Endodermal cell (in vitro differentiated cells): ENCODE data around the gene CDC42EP2. TPM values are rescaled to one million over a fixed set of nuclear protein-coding genes. Genes with fewer than 3 reads are reported as not detected.

Source experiments
- DNase-seq: peaks from one replicate; pipeline ENCODE4 v3.0.0-alpha.2; 2017
- H3K27ac ChIP-seq: 2 replicates; pipeline ENCODE4 v1.5.1; 2013; ENCODE audit warnings: mild to moderate bottlenecking, low read depth, low read length, moderate library complexity
- H3K27me3 ChIP-seq: 2 replicates; pipeline ENCODE4 v1.6.1; 2013; ENCODE audit warnings: mild to moderate bottlenecking, low read length, moderate library complexity; ENCODE audit not compliant: insufficient read depth, control insufficient read depth, poor library complexity, severe bottlenecking
- H3K36me3 ChIP-seq: 2 replicates; pipeline ENCODE4 v1.7.0; 2013; ENCODE audit warnings: mild to moderate bottlenecking, low read length, moderate library complexity; ENCODE audit not compliant: control insufficient read depth, insufficient read depth
- H3K4me1 ChIP-seq: one replicate; pipeline ENCODE4 v1.7.0; 2013; ENCODE audit warnings: low read length; ENCODE audit not compliant: control insufficient read depth, insufficient read depth
- H3K4me3 ChIP-seq: 2 replicates; pipeline ENCODE4 v1.5.1; 2013; ENCODE audit warnings: mild to moderate bottlenecking, low read length, moderate library complexity
- H3K9ac ChIP-seq: 2 replicates; pipeline ENCODE4 v1.6.1; 2013; ENCODE audit warnings: mild to moderate bottlenecking, low read length, moderate library complexity; ENCODE audit not compliant: poor library complexity, severe bottlenecking; ENCODE audit errors: extremely low read depth
- H3K9me3 ChIP-seq: 2 replicates; pipeline ENCODE4 v1.6.1; 2013; ENCODE audit warnings: mild to moderate bottlenecking, low read length, moderate library complexity; ENCODE audit not compliant: control insufficient read depth
- H3K27ac Mint-ChIP-seq: 2 replicates; pipeline ENCODE4 v1.8.0; 2020; ENCODE audit warnings: mixed read lengths
- H3K27me3 Mint-ChIP-seq: 2 replicates; pipeline ENCODE4 v1.8.0; 2021; ENCODE audit warnings: mild to moderate bottlenecking, mixed read lengths; ENCODE audit not compliant: insufficient read depth
- H3K36me3 Mint-ChIP-seq: 2 replicates; pipeline ENCODE4 v1.8.0; 2020; ENCODE audit warnings: low read depth, mixed read lengths
- H3K4me1 Mint-ChIP-seq: 2 replicates; pipeline ENCODE4 v1.8.0; 2020; ENCODE audit warnings: mixed read lengths
- H3K4me3 Mint-ChIP-seq: 2 replicates; pipeline ENCODE4 v1.8.0; 2020; ENCODE audit warnings: mild to moderate bottlenecking, moderate library complexity, mixed read lengths
- H3K9me3 Mint-ChIP-seq: 2 replicates; pipeline ENCODE4 v1.8.0; 2020; ENCODE audit warnings: mild to moderate bottlenecking, mixed read lengths
- WGBS, 2 experiments: methylation state at CpG; one replicate each; pipeline versions ENCODE4 v1.1.5 to v1.1.7; 2013; ENCODE audit warnings: missing lambda C conversion rate in 2 of 2, mixed read lengths in 1 of 2; ENCODE audit not compliant: insufficient coverage in 1 of 2, insufficient read length in 1 of 2; 5-methylcytosine and 5-hydroxymethylcytosine counted together
- total RNA-seq, 2 donors: library from RNA; stranded (reverse); fragmentation: NEBNext Ultra II Directional in 1 of 2; extraction: Animal tissue kit (Norgen Biotek cat#: 25700) in 1 of 2; gene quantifications; 2 replicates in 1 of 2; 3 replicates in 1 of 2; pipeline ENCODE4 v1.2.1, GENCODE V29; 2021
- TF ChIP-seq, protein P1 (sequence below): fragments of 200-600 bp; sonication (generic); conservative IDR thresholded peaks from 2 replicates; pipeline ENCODE4 v1.5.0; 2021; ENCODE audit warnings: antibody characterized with exemption, mild to moderate bottlenecking

CDC42EP2 gene
- total RNA-seq, 2 donors from 2014 or later, result 5.9 to 6.9 TPM

GRCh38 chr11:65321076-65321475 is 6.4 kb downstream of the CDC42EP2 start:
- 92 to 96% methylated on average over 2 to 15 of the region's 15 CpGs for WGBS, 2 experiments
- no peaks in the 10 kb centered on the region for H3K9me3 Mint-ChIP-seq

DNA sequence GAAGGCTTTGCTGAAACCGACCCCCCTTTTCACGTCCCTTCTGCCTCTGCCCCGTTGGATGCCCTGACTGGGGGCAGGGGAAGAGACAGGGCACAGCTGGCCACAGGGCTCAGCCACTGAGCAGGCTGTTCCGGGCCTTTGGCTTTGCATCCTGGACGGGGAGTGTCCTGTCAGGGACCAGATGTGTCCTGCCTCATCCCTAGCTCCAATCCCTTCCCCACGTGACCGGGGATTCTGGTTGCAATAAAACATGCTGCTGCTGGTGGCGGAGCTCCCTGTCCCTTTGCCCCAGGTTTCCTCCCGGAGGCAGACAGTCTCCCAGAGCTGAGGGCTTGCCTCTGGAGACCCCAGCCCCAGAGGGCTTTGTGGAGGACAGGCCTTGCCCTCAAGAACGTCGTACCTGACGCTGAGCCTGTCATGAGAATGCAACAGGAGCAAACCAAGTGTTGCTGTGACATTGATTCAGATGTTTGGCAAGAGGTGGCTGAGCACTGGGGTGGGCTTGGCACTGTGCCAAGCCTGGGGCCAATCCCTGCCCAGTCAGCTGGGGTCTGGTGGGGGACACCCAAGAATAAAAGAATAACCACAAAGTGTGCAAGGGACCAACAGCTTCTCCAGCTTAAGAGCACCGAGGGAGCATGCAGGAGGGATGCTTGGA is 7.3 kb downstream of the CDC42EP2 start:
- H3K9me3 Mint-ChIP-seq, result no peaks in the 10 kb centered on the region
- H3K4me3 ChIP-seq, result no peak overlapping the region
- TF ChIP-seq, protein P1, sequence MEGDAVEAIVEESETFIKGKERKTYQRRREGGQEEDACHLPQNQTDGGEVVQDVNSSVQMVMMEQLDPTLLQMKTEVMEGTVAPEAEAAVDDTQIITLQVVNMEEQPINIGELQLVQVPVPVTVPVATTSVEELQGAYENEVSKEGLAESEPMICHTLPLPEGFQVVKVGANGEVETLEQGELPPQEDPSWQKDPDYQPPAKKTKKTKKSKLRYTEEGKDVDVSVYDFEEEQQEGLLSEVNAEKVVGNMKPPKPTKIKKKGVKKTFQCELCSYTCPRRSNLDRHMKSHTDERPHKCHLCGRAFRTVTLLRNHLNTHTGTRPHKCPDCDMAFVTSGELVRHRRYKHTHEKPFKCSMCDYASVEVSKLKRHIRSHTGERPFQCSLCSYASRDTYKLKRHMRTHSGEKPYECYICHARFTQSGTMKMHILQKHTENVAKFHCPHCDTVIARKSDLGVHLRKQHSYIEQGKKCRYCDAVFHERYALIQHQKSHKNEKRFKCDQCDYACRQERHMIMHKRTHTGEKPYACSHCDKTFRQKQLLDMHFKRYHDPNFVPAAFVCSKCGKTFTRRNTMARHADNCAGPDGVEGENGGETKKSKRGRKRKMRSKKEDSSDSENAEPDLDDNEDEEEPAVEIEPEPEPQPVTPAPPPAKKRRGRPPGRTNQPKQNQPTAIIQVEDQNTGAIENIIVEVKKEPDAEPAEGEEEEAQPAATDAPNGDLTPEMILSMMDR, result no peak
- no peak for DNase-seq
- H3K4me3 Mint-ChIP-seq, result no peak overlapping the region
- H3K36me3 Mint-ChIP-seq, result peaks cover 17% of the 10 kb centered on the region
- H3K9me3 ChIP-seq, result no peaks in the 10 kb centered on the region
- H3K27ac ChIP-seq, result no peak overlapping the region
- H3K4me1 ChIP-seq, result peaks cover 2% of the 10 kb centered on the region
- H3K9ac ChIP-seq, result no peak overlapping the region
- no peaks in the 10 kb centered on the region for H3K27me3 ChIP-seq
- H3K27me3 Mint-ChIP-seq, result no peaks in the 10 kb centered on the region
- peaks cover 8% of the 10 kb centered on the region for H3K36me3 ChIP-seq
- H3K4me1 Mint-ChIP-seq, result peaks cover under 1% of the 10 kb centered on the region
- WGBS, 2 experiments, result 93 to 95% methylated on average over 6 to 13 of the region's 13 CpGs
- no peak overlapping the region for H3K27ac Mint-ChIP-seq

More at GRCh38 chr11:65321076-65321475, 6.4 kb downstream of the CDC42EP2 start:
- Histone ChIP-seq H3K4me3 (no peak overlapping the region), H3K27ac (no peak overlapping the region), H3K9me3 (no peaks in the 10 kb centered on the region), H3K36me3 (peaks cover 8% of the 10 kb centered on the region), H3K4me1 (peaks cover 7% of the 10 kb centered on the region), H3K27me3 (no peaks in the 10 kb centered on the region), H3K9ac (no peak overlapping the region)
- TF ChIP-seq, protein P1, result no peak
- Mint-ChIP-seq H3K4me3 (no peak overlapping the region), H3K27me3 (no peaks in the 10 kb centered on the region), H3K4me1 (peaks cover 10% of the 10 kb centered on the region), H3K27ac (no peak overlapping the region), H3K36me3 (peaks cover 17% of the 10 kb centered on the region)
- DNase-seq, result no peak

DNA sequence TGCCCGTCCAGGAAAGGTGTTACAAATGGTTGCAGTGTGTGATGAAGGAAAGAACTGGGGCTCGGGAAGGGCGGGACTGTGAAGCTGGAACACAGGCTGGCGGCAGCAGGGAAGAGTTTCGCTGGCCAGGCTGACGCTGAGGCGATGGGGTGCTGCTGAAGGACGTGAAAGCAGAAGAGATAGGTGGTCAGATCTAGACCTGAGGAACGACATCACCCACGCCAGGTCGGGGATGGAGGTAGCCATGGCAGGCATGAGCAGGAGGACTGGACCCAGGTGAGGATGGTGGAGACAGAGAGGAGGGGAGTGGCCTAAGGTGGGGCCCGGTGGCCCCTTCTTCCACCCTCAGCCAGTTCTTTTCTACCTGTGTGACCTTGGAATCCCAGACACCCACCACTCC is 9.1 kb downstream of the CDC42EP2 start:
- H3K9me3 Mint-ChIP-seq, result no peaks in the 10 kb centered on the region
- Histone ChIP-seq H3K36me3 (peaks cover 8% of the 10 kb centered on the region), H3K27me3 (no peaks in the 10 kb centered on the region), H3K9me3 (no peaks in the 10 kb centered on the region), H3K9ac (no peak overlapping the region), H3K4me1 (no peaks in the 10 kb centered on the region), H3K27ac (no peak overlapping the region), H3K4me3 (no peak overlapping the region)
- peak; percentile 51 for DNase-seq
- no peak overlapping the region for H3K4me3 Mint-ChIP-seq
- H3K27ac Mint-ChIP-seq, result peak overlapping the region; percentile 40
- no peaks in the 10 kb centered on the region for H3K27me3 Mint-ChIP-seq
- WGBS, 2 experiments, result 89 to 90% methylated on average over 6 to 11 of the region's 12 CpGs
- TF ChIP-seq, protein P1, result no peak
- H3K36me3 Mint-ChIP-seq, result peaks cover 17% of the 10 kb centered on the region
- H3K4me1 Mint-ChIP-seq, result no peaks in the 10 kb centered on the region
